Mesothelial cell of epicardium (in vitro differentiated cells): ENCODE results near the gene CALHM6. TPM values are rescaled to one million over a fixed set of nuclear protein-coding genes. Genes with fewer than 3 reads are reported as not detected.

Experiments
- DNase-seq, 2 experiments: peaks; one replicate each; pipeline ENCODE4 v3.0.0; 2021; ENCODE audit warnings: low spot score in 2 of 2; ENCODE audit not compliant: unreplicated experiment in 2 of 2
- H3K27ac Mint-ChIP-seq: 2 replicates; pipeline ENCODE4 v1.8.0; 2021; ENCODE audit warnings: mixed read lengths
- H3K27me3 Mint-ChIP-seq: 2 replicates; pipeline ENCODE4 v1.8.0; 2021; ENCODE audit warnings: low read depth, mixed read lengths
- H3K36me3 Mint-ChIP-seq: 2 replicates; pipeline ENCODE4 v1.8.0; 2021; ENCODE audit warnings: mixed read lengths
- H3K4me1 Mint-ChIP-seq: 2 replicates; pipeline ENCODE4 v1.8.0; 2021; ENCODE audit warnings: mixed read lengths
- H3K4me3 Mint-ChIP-seq: 2 replicates; pipeline ENCODE4 v1.8.0; 2021; ENCODE audit warnings: mild to moderate bottlenecking, moderate library complexity, mixed read lengths
- H3K9me3 Mint-ChIP-seq: 2 replicates; pipeline ENCODE4 v1.8.0; 2021; ENCODE audit warnings: mixed read lengths
- total RNA-seq: library from RNA; stranded (reverse); gene quantifications from 3 replicates; pipeline ENCODE4 v1.2.1, GENCODE V29; 2021
- TF ChIP-seq, protein P1 (sequence below): fragments of 200-600 bp; sonication (generic); IDR thresholded peaks from one replicate; pipeline ENCODE4 v1.5.0; 2021; ENCODE audit warnings: antibody characterized with exemption; ENCODE audit not compliant: unreplicated experiment

Gene CALHM6
- total RNA-seq, 1 donor from 2014 or later, result 2.4 TPM

DNA sequence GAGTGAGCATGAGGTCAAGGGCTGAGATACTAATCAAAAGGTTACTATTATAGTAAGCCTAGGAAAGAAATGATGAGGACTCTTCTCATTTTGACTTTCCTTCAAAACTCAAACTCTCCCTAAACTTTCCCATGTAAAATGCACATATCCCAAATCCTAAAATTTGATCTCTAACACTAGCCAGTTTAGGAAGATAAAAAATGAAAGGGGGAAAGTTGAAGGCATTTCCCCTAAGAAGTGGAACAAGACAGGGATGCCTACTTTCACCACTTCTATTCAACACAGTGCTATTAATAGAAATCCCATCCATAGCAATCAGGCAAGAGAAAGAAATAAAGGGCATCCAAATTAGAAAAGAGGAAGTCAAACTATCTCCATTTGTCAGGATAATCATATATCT lies 47.4 kb downstream of the CALHM6 start:
- DNase-seq, result no peak
- TF ChIP-seq, protein P1, sequence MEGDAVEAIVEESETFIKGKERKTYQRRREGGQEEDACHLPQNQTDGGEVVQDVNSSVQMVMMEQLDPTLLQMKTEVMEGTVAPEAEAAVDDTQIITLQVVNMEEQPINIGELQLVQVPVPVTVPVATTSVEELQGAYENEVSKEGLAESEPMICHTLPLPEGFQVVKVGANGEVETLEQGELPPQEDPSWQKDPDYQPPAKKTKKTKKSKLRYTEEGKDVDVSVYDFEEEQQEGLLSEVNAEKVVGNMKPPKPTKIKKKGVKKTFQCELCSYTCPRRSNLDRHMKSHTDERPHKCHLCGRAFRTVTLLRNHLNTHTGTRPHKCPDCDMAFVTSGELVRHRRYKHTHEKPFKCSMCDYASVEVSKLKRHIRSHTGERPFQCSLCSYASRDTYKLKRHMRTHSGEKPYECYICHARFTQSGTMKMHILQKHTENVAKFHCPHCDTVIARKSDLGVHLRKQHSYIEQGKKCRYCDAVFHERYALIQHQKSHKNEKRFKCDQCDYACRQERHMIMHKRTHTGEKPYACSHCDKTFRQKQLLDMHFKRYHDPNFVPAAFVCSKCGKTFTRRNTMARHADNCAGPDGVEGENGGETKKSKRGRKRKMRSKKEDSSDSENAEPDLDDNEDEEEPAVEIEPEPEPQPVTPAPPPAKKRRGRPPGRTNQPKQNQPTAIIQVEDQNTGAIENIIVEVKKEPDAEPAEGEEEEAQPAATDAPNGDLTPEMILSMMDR, result no peak
- Mint-ChIP-seq H3K27ac (no peak overlapping the region), H3K27me3 (no peaks in the 10 kb centered on the region), H3K9me3 (peaks cover 42% of the 10 kb centered on the region), H3K36me3 (peaks cover 6% of the 10 kb centered on the region), H3K4me1 (peaks cover 18% of the 10 kb centered on the region), H3K4me3 (no peak overlapping the region)

DNA sequence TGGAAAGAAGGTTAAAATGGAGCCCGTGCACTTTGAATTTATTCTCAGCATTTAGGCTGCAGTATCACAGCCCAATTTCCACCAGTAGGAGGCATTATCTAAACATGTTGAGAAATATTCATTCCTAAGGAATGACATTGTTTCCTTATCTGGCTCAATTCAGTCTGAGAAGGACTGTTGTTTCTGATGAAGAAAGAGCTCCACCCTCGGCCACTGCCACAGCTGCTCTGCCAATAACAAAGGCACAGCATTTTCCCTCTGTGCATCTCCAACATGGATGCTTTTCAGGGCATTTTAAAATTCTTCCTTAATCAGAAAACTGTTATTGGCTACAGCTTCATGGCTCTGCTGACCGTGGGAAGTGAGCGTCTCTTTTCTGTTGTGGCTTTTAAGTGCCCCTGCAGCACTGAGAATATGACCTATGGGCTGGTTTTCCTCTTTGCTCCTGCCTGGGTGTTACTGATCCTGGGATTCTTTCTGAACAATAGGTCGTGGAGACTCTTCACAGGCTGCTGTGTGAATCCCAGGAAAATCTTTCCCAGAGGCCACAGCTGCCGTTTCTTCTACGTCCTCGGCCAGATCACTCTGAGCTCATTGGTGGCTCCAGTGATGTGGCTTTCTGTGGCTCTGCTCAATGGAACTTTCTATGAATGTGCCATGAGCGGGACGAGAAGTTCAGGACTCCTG lies 50.4 kb downstream of the CALHM6 start, which contains the start of gene CALHM5:
Gene CALHM5, plus strand, starts transcription at position 216 of the 687 bp plus-strand sequence. Its CDS starts 58 bp downstream, at position 274.
- TF ChIP-seq, protein P1, result peak; percentile 54
- H3K4me1 Mint-ChIP-seq, result peaks cover 18% of the 10 kb centered on the region
- H3K36me3 Mint-ChIP-seq, result peaks cover 6% of the 10 kb centered on the region
- H3K9me3 Mint-ChIP-seq, result peaks cover 19% of the 10 kb centered on the region
- no peaks in the 10 kb centered on the region for H3K27me3 Mint-ChIP-seq
- H3K27ac Mint-ChIP-seq, result peak within 1 kb of the TSS; percentile 96
- DNase-seq, result no peak
- H3K4me3 Mint-ChIP-seq, result peak within 1 kb of the TSS; percentile 63

DNA sequence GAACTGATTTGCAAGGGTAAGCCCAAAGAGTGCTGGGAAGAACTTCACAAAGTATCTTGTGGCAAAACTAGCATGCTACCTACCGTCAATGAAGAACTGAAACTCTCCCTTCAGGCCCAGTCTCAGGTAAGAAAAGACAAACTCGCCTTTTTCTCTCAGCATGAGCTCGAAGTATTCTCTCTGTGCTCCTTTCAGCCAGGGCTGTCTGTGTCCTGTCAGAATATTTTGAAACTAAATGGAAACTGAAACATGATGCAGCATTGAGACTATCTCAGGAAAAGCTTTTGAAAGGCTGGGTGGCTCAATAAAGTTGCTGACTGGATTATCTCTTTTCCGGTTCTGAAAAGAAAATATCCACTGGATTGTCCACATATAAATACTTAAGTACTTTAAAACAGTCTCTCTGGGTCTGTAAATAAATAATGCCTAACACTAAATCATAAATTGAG lies 51.0 kb downstream of the CALHM6 start:
- DNase-seq, result no peak
- TF ChIP-seq, protein P1, result no peak
- H3K4me3 Mint-ChIP-seq, result peak overlapping the region; percentile 63

DNA sequence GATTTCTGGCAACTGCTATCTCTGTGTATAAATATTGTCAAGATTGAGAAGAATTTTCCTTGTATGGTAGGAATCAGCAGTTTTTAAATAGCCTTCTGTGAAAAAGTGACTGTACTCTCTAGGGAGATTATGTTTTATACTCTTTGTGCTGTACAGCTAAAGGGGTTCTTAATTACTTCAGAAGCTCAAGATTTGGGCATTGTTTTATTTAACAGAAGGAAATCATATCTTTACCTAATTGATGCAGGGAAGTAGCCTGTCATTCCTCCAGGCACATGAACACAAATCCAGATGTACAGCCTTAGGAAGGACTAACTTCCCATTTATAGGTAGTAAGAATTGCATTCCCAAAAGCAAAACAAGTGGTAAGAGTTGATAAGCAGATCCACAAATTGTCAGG lies 51.6 kb downstream of the CALHM6 start:
- no peak for DNase-seq

More for the DNA sequence above, 51.0 kb downstream of the CALHM6 start:
- Mint-ChIP-seq H3K36me3 (peaks cover 6% of the 10 kb centered on the region), H3K27me3 (no peaks in the 10 kb centered on the region), H3K27ac (peak overlapping the region; percentile 96), H3K4me1 (peaks cover 18% of the 10 kb centered on the region), H3K9me3 (peaks cover 19% of the 10 kb centered on the region)

More for the DNA sequence above, 51.6 kb downstream of the CALHM6 start:
- Mint-ChIP-seq H3K27ac (no peak overlapping the region), H3K36me3 (peaks cover 6% of the 10 kb centered on the region), H3K4me3 (peak overlapping the region; percentile 63), H3K27me3 (no peaks in the 10 kb centered on the region), H3K9me3 (peaks cover 19% of the 10 kb centered on the region), H3K4me1 (peaks cover 18% of the 10 kb centered on the region)
- TF ChIP-seq, protein P1, result no peak

Other genes starting within 250 kb of the CALHM6 start
- gene TSPYL4, start 207.3 kb upstream of the CALHM6 start, total RNA-seq, result 40.8 to 44.0 TPM (median 41.2 TPM) in 3 replicates
- 92.5 to 95.6 TPM (median 95.1 TPM) in 3 replicates for gene TSPYL1, start 181.4 kb upstream of the CALHM6 start, total RNA-seq
- gene DSE, start 90.4 kb upstream of the CALHM6 start, total RNA-seq, result 69.6 to 73.3 TPM (median 70.7 TPM) in 3 replicates
- gene CALHM5, start 50.3 kb downstream of the CALHM6 start, total RNA-seq, result 1.4 to 1.7 TPM (median 1.6 TPM) in 3 replicates
- 1.7 to 2.3 TPM (median 2.1 TPM) in 3 replicates for gene TRAPPC3L, start 84.3 kb downstream of the CALHM6 start, total RNA-seq
- not detected in 3 replicates for gene CALHM4, start 92.4 kb downstream of the CALHM6 start, total RNA-seq
- gene RWDD1, start 110.1 kb downstream of the CALHM6 start, total RNA-seq, result 34.4 to 37.6 TPM (median 37.0 TPM) in 3 replicates
- 0.78 to 1.2 TPM (median 0.89 TPM) in 3 replicates for gene RSPH4A, start 155.1 kb downstream of the CALHM6 start, total RNA-seq
- 13.0 to 13.9 TPM (median 13.1 TPM) in 3 replicates for gene ZUP1, start 207.4 kb downstream of the CALHM6 start, total RNA-seq
- gene KPNA5, start 219.8 kb downstream of the CALHM6 start, total RNA-seq, result 28.1 to 32.2 TPM (median 29.5 TPM) in 3 replicates